Measurements from ENCODE around the gene OTUB2.
"Not testable (repeated sequence)": the region's sequence is repeated elsewhere in the genome, so short reads cannot be mapped to it uniquely, and the experiment has no call there.

The OTUB2 gene

DNA sequence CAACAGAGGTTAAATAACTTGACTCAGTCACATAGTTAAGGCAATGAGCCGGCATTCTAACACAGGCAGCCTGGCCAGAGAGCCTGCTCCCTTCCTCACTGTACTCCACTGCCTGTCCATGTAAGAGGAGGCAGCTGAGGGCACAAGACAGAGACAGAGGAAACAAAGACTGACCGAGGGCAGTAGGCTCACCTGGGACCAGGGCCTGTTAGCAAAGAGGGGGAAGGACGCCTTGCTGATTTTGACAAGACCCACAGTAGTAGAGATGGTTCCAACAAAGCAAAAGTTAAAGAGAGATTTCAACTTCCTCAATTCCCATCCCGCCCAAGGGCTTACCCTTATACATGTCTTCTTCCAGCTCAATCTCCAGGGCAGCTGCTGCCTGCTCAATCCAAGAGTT, 26.5 kb downstream of the OTUB2 start:
- no peak overlapping the region for H3K4me3 ChIP-seq (ENCODE audit: low read depth in 1 of 2, low read length in 2 of 2)
- H3K36me3 ChIP-seq (ENCODE audit: insufficient read depth, low read length) = peaks cover 93% of the 10 kb centered on the region
- H3K9me3 ChIP-seq (ENCODE audit: low read length) = no peaks in the 10 kb centered on the region
- no peak overlapping the region for H3K9ac ChIP-seq (ENCODE audit: low read length)
- no peaks in the 10 kb centered on the region for H3K27me3 ChIP-seq (ENCODE audit: control insufficient read depth in 1 of 2, insufficient read depth in 2 of 2, low read length in 2 of 2)
- peaks cover 14% of the 10 kb centered on the region for H3K4me1 ChIP-seq (ENCODE audit: insufficient read depth, low read length)
- H3K27ac ChIP-seq (ENCODE audit: low read depth, low read length) = no peak overlapping the region

GRCh38 chr14:94054401-94054800, 28.3 kb downstream of the OTUB2 start:
- Histone ChIP-seq H3K4me1 (ENCODE audit: insufficient read depth, low read length) (peaks cover 7% of the 10 kb centered on the region), H3K9ac (ENCODE audit: low read length) (no peak overlapping the region), H3K27me3 (ENCODE audit: control insufficient read depth in 1 of 2, insufficient read depth in 2 of 2, low read length in 2 of 2) (no peaks in the 10 kb centered on the region), H3K9me3 (ENCODE audit: low read length) (no peaks in the 10 kb centered on the region), H3K27ac (ENCODE audit: low read depth, low read length) (no peak overlapping the region), H3K36me3 (ENCODE audit: insufficient read depth, low read length) (peaks cover 93% of the 10 kb centered on the region), H3K4me3 (ENCODE audit: low read depth in 1 of 2, low read length in 2 of 2) (no peak overlapping the region)

- H3K4me3 ChIP-seq (ENCODE audit: low read depth in 1 of 2, low read length in 2 of 2) = no peak overlapping the region
- H3K36me3 ChIP-seq (ENCODE audit: insufficient read depth, low read length) = peaks cover 93% of the 10 kb centered on the region
- no peak overlapping the region for H3K9ac ChIP-seq (ENCODE audit: low read length)
- no peaks in the 10 kb centered on the region for H3K27me3 ChIP-seq (ENCODE audit: control insufficient read depth in 1 of 2, insufficient read depth in 2 of 2, low read length in 2 of 2)
- H3K27ac ChIP-seq (ENCODE audit: low read depth, low read length) = no peak overlapping the region
- no peaks in the 10 kb centered on the region for H3K9me3 ChIP-seq (ENCODE audit: low read length)
- H3K4me1 ChIP-seq (ENCODE audit: insufficient read depth, low read length) = peaks cover 7% of the 10 kb centered on the region
These were observed 28.8 kb downstream of the OTUB2 start for GRCh38 chr14:94054936-94055335.

- Histone ChIP-seq H3K9ac (ENCODE audit: low read length) (no peak overlapping the region), H3K9me3 (ENCODE audit: low read length) (no peaks in the 10 kb centered on the region), H3K27me3 (ENCODE audit: control insufficient read depth in 1 of 2, insufficient read depth in 2 of 2, low read length in 2 of 2) (no peaks in the 10 kb centered on the region), H3K36me3 (ENCODE audit: insufficient read depth, low read length) (peaks cover 93% of the 10 kb centered on the region), H3K4me3 (ENCODE audit: low read depth in 1 of 2, low read length in 2 of 2) (no peak overlapping the region), H3K4me1 (ENCODE audit: insufficient read depth, low read length) (peaks cover 2% of the 10 kb centered on the region), H3K27ac (ENCODE audit: low read depth, low read length) (no peak overlapping the region)
These were observed 30.6 kb downstream of the OTUB2 start for GRCh38 chr14:94056579-94057308.

- Histone ChIP-seq H3K36me3 (ENCODE audit: insufficient read depth, low read length) (peaks cover 91% of the 10 kb centered on the region), H3K27ac (ENCODE audit: low read depth, low read length) (no peak overlapping the region), H3K9ac (ENCODE audit: low read length) (no peak overlapping the region), H3K27me3 (ENCODE audit: control insufficient read depth in 1 of 2, insufficient read depth in 2 of 2, low read length in 2 of 2) (no peaks in the 10 kb centered on the region), H3K4me3 (ENCODE audit: low read depth in 1 of 2, low read length in 2 of 2) (no peak overlapping the region), H3K9me3 (ENCODE audit: low read length) (no peaks in the 10 kb centered on the region), H3K4me1 (ENCODE audit: insufficient read depth, low read length) (no peaks in the 10 kb centered on the region)
These were observed 32.1 kb downstream of the OTUB2 start for GRCh38 chr14:94058128-94058673.

DNA sequence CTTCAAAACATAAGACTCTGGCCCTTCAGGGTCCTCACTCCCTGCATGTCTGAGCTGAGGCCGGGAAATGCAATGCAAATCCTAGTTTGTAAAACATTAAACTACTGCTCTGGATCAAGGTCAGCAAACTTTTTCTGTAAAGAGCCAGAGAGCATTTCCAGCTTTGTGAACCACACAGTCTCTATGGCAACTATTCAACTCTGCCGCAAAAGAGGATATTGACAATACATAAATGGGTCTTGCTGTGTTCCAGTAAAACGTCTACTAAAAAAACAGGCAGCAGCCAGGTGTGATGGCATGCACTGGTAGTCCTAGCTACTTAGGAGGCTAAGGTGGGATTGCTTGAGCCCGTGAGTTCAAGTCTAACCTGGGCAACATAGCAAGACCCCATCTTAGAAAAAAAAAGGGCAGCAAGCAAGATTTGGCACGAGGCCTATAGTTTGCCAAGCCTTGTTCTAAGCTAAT, 32.6 kb downstream of the OTUB2 start:
- no peaks in the 10 kb centered on the region for H3K9me3 ChIP-seq (ENCODE audit: low read length)
- H3K4me1 ChIP-seq (ENCODE audit: insufficient read depth, low read length) = no peaks in the 10 kb centered on the region
- H3K27me3 ChIP-seq (ENCODE audit: control insufficient read depth in 1 of 2, insufficient read depth in 2 of 2, low read length in 2 of 2) = no peaks in the 10 kb centered on the region
- no peak overlapping the region for H3K27ac ChIP-seq (ENCODE audit: low read depth, low read length)
- no peak overlapping the region for H3K9ac ChIP-seq (ENCODE audit: low read length)
- H3K4me3 ChIP-seq (ENCODE audit: low read depth in 1 of 2, low read length in 2 of 2) = no peak overlapping the region
- H3K36me3 ChIP-seq (ENCODE audit: insufficient read depth, low read length) = peaks cover 91% of the 10 kb centered on the region

GRCh38 chr14:94059998-94060397, 33.9 kb downstream of the OTUB2 start:
- H3K4me3 ChIP-seq (ENCODE audit: low read depth in 1 of 2, low read length in 2 of 2) = no peak overlapping the region
- no peaks in the 10 kb centered on the region for H3K9me3 ChIP-seq (ENCODE audit: low read length)
- peaks cover 79% of the 10 kb centered on the region for H3K36me3 ChIP-seq (ENCODE audit: insufficient read depth, low read length)
- H3K9ac ChIP-seq (ENCODE audit: low read length) = no peak overlapping the region
- H3K27ac ChIP-seq (ENCODE audit: low read depth, low read length) = no peak overlapping the region
- peaks cover 6% of the 10 kb centered on the region for H3K4me1 ChIP-seq (ENCODE audit: insufficient read depth, low read length)
- H3K27me3 ChIP-seq (ENCODE audit: control insufficient read depth in 1 of 2, insufficient read depth in 2 of 2, low read length in 2 of 2) = no peaks in the 10 kb centered on the region

DNA sequence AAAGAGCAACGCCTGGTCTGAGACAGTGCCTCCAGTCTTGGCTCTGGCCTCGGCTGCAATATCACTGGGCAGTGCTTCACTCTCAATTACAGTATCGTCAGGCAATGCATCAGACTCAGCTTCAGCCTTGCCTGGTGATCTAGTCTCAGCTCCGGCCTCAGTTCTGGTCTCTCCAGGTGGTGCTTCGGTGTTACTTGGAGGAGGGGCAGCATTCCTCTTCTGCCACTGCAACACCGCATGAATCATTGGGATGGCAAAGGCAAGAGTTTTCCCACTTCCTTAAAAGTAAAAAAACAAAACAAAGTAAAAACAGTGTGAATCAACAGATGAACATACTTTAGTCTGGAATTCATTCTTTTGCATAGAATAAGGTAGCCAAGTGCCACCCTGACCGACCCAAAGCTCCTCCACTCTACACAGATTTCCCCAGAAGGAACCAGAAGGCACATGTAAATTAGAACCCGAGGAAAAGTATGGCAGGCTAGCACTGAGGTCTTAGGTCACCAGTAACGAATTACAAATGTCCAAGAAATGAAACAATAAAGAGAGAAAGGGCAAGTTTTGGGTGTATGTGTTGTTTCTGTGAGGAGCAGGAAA, 36.3 kb downstream of the OTUB2 start:
- peaks cover 27% of the 10 kb centered on the region for H3K4me1 ChIP-seq (ENCODE audit: insufficient read depth, low read length)
- H3K9me3 ChIP-seq (ENCODE audit: low read length) = no peaks in the 10 kb centered on the region
- no peak overlapping the region for H3K27ac ChIP-seq (ENCODE audit: low read depth, low read length)
- H3K4me3 ChIP-seq (ENCODE audit: low read depth in 1 of 2, low read length in 2 of 2) = no peak overlapping the region
- H3K27me3 ChIP-seq (ENCODE audit: control insufficient read depth in 1 of 2, insufficient read depth in 2 of 2, low read length in 2 of 2) = no peaks in the 10 kb centered on the region
- H3K36me3 ChIP-seq (ENCODE audit: insufficient read depth, low read length) = peaks cover 55% of the 10 kb centered on the region
- H3K9ac ChIP-seq (ENCODE audit: low read length) = no peak overlapping the region

- no peak overlapping the region for H3K9ac ChIP-seq (ENCODE audit: low read length)
- H3K27me3 ChIP-seq (ENCODE audit: control insufficient read depth in 1 of 2, insufficient read depth in 2 of 2, low read length in 2 of 2) = no peaks in the 10 kb centered on the region
- peaks cover 17% of the 10 kb centered on the region for H3K36me3 ChIP-seq (ENCODE audit: insufficient read depth, low read length)
- no peak overlapping the region for H3K4me3 ChIP-seq (ENCODE audit: low read depth in 1 of 2, low read length in 2 of 2)
- no peak overlapping the region for H3K27ac ChIP-seq (ENCODE audit: low read depth, low read length)
- H3K4me1 ChIP-seq (ENCODE audit: insufficient read depth, low read length) = peaks cover 27% of the 10 kb centered on the region
- H3K9me3 ChIP-seq (ENCODE audit: low read length) = no peaks in the 10 kb centered on the region
These were observed 40.0 kb downstream of the OTUB2 start for GRCh38 chr14:94066089-94066676.

GRCh38 chr14:94072076-94072475, 45.9 kb downstream of the OTUB2 start:
- not testable (repeated sequence) for H3K9ac ChIP-seq (ENCODE audit: low read length)

DNA sequence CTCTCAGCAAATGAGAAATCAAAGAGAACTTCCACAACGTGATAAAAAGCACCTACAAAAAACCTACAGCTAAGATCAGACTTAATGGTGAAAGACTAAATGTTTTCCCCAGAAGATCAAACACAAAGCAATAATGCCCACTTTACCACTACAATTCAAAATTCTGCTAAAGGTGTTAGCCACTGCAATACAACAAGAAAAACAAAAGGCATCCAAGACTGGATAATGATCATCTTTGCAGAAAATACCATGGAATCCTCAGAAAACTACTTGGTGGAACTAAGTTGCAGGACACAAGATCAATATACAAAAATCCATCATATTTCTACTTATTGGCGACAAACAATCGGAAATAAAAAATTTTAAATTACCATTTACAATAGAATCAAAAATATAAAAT, 48.4 kb downstream of the OTUB2 start:
- peaks cover 23% of the 10 kb centered on the region for H3K36me3 ChIP-seq (ENCODE audit: insufficient read depth, low read length)
- peaks cover 30% of the 10 kb centered on the region for H3K4me1 ChIP-seq (ENCODE audit: insufficient read depth, low read length)
- H3K27me3 ChIP-seq (ENCODE audit: control insufficient read depth in 1 of 2, insufficient read depth in 2 of 2, low read length in 2 of 2) = no peaks in the 10 kb centered on the region
- H3K27ac ChIP-seq (ENCODE audit: low read depth, low read length) = no peak overlapping the region
- no peak overlapping the region for H3K4me3 ChIP-seq (ENCODE audit: low read depth in 1 of 2, low read length in 2 of 2)
- no peaks in the 10 kb centered on the region for H3K9me3 ChIP-seq (ENCODE audit: low read length)
- no peak overlapping the region for H3K9ac ChIP-seq (ENCODE audit: low read length)

More at GRCh38 chr14:94072076-94072475, 45.9 kb downstream of the OTUB2 start:
- H3K4me1 ChIP-seq (ENCODE audit: insufficient read depth, low read length) = peaks cover 11% of the 10 kb centered on the region
- H3K9me3 ChIP-seq (ENCODE audit: low read length); H3K4me3 ChIP-seq (ENCODE audit: low read depth in 1 of 2, low read length in 2 of 2); H3K36me3 ChIP-seq (ENCODE audit: insufficient read depth, low read length); H3K27ac ChIP-seq (ENCODE audit: low read depth, low read length); H3K27me3 ChIP-seq (ENCODE audit: control insufficient read depth in 1 of 2, insufficient read depth in 2 of 2, low read length in 2 of 2): not testable (repeated sequence)
